ENCODE results near the gene LEMD2. TPM values are rescaled to one million over a fixed set of nuclear protein-coding genes. Genes with fewer than 3 reads are reported as not detected.

LEMD2 gene
- total RNA-seq, 1 donor = 47.4 TPM

GRCh38 chr6:33786736-33787135 is 2.2 kb downstream of the LEMD2 start:
- H3K27ac ChIP-seq (ENCODE audit: low read depth, low read length) = peak overlapping the region; percentile 87
- no peaks in the 10 kb centered on the region for H3K9me3 ChIP-seq (ENCODE audit: low read depth, low read length)
- H3K27me3 ChIP-seq (ENCODE audit: insufficient read depth, low read length) = no peaks in the 10 kb centered on the region
- peak overlapping the region; percentile 90 for H3K4me2 ChIP-seq (ENCODE audit: insufficient read depth, low read length)
- DNase-seq (ENCODE audit: insufficient read length, low spot score, missing footprints) = peak; percentile 80
- H3K79me2 ChIP-seq (ENCODE audit: insufficient read depth, low read length) = peaks cover 70% of the 10 kb centered on the region
- H3K36me3 ChIP-seq (ENCODE audit: insufficient read depth, low read length) = peaks cover 41% of the 10 kb centered on the region
- no peak overlapping the region for H2AFZ ChIP-seq (ENCODE audit: low read length)
- H3K4me1 ChIP-seq (ENCODE audit: insufficient read depth, low read length) = peaks cover 55% of the 10 kb centered on the region
- H3K4me3 ChIP-seq (ENCODE audit: insufficient read depth, low read length) = peak overlapping the region; percentile 84
- TF ChIP-seq CTCF (IDR thresholded peaks at IDR 0.05; ENCODE audit: extremely low read depth, low read depth, low read length) = no peak
- peaks cover 55% of the 10 kb centered on the region for H4K20me1 ChIP-seq (ENCODE audit: insufficient read depth, low read length)

GRCh38 chr6:33785778-33786177 is 3.2 kb downstream of the LEMD2 start:
- H3K4me2 ChIP-seq (ENCODE audit: insufficient read depth, low read length) = peak overlapping the region; percentile 90
- H3K4me1 ChIP-seq (ENCODE audit: insufficient read depth, low read length) = peaks cover 62% of the 10 kb centered on the region
- H3K27me3 ChIP-seq (ENCODE audit: insufficient read depth, low read length) = no peaks in the 10 kb centered on the region
- peaks cover 47% of the 10 kb centered on the region for H3K36me3 ChIP-seq (ENCODE audit: insufficient read depth, low read length)
- peaks cover 75% of the 10 kb centered on the region for H3K79me2 ChIP-seq (ENCODE audit: insufficient read depth, low read length)
- no peak overlapping the region for H3K4me3 ChIP-seq (ENCODE audit: insufficient read depth, low read length)
- H2AFZ ChIP-seq (ENCODE audit: low read length) = no peak overlapping the region
- TF ChIP-seq CTCF (IDR thresholded peaks at IDR 0.05; ENCODE audit: extremely low read depth, low read depth, low read length) = no peak
- DNase-seq (ENCODE audit: insufficient read length, low spot score, missing footprints) = peak; percentile 98
- H4K20me1 ChIP-seq (ENCODE audit: insufficient read depth, low read length) = peaks cover 65% of the 10 kb centered on the region
- no peaks in the 10 kb centered on the region for H3K9me3 ChIP-seq (ENCODE audit: low read depth, low read length)
- peak overlapping the region; percentile 87 for H3K27ac ChIP-seq (ENCODE audit: low read depth, low read length)

GRCh38 chr6:33784787-33785186 is 4.1 kb downstream of the LEMD2 start:
- DNase-seq (ENCODE audit: insufficient read length, low spot score, missing footprints) = peak; percentile 29
- Histone ChIP-seq H3K27ac (ENCODE audit: low read depth, low read length) (peak overlapping the region; percentile 87), H3K9me3 (ENCODE audit: low read depth, low read length) (no peaks in the 10 kb centered on the region), H3K4me1 (ENCODE audit: insufficient read depth, low read length) (peaks cover 53% of the 10 kb centered on the region), H3K27me3 (ENCODE audit: insufficient read depth, low read length) (no peaks in the 10 kb centered on the region), H3K79me2 (ENCODE audit: insufficient read depth, low read length) (peaks cover 77% of the 10 kb centered on the region), H3K36me3 (ENCODE audit: insufficient read depth, low read length) (peaks cover 57% of the 10 kb centered on the region), H3K4me3 (ENCODE audit: insufficient read depth, low read length) (no peak overlapping the region), H2AFZ (ENCODE audit: low read length) (no peak overlapping the region), H4K20me1 (ENCODE audit: insufficient read depth, low read length) (peaks cover 66% of the 10 kb centered on the region), H3K4me2 (ENCODE audit: insufficient read depth, low read length) (no peak overlapping the region)
- no peak for TF ChIP-seq CTCF (IDR thresholded peaks at IDR 0.05; ENCODE audit: extremely low read depth, low read depth, low read length)

- H4K20me1 ChIP-seq (ENCODE audit: insufficient read depth, low read length) = peaks cover 66% of the 10 kb centered on the region
- H3K4me1 ChIP-seq (ENCODE audit: insufficient read depth, low read length) = peaks cover 47% of the 10 kb centered on the region
Observed at GRCh38 chr6:33783781-33784520, 5.0 kb downstream of the LEMD2 start.

More at GRCh38 chr6:33783781-33784520, 5.0 kb downstream of the LEMD2 start:
- Histone ChIP-seq H2AFZ (ENCODE audit: low read length) (no peak overlapping the region), H3K4me2 (ENCODE audit: insufficient read depth, low read length) (no peak overlapping the region), H3K27ac (ENCODE audit: low read depth, low read length) (no peak overlapping the region), H3K9me3 (ENCODE audit: low read depth, low read length) (no peaks in the 10 kb centered on the region), H3K4me3 (ENCODE audit: insufficient read depth, low read length) (no peak overlapping the region), H3K36me3 (ENCODE audit: insufficient read depth, low read length) (peaks cover 65% of the 10 kb centered on the region), H3K27me3 (ENCODE audit: insufficient read depth, low read length) (no peaks in the 10 kb centered on the region), H3K79me2 (ENCODE audit: insufficient read depth, low read length) (peaks cover 73% of the 10 kb centered on the region)
- DNase-seq (ENCODE audit: insufficient read length, low spot score, missing footprints) = peak; percentile 55
- TF ChIP-seq CTCF (IDR thresholded peaks at IDR 0.05; ENCODE audit: extremely low read depth, low read depth, low read length) = no peak

All from osteoblast (primary cell).